Motor neuron (in vitro differentiated cells): Measurements from ENCODE around the gene UQCRC2. TPM values are rescaled to one million over a fixed set of nuclear protein-coding genes. Genes with fewer than 3 reads are reported as not detected.
"Not testable (repeated sequence)": the region's sequence is repeated elsewhere in the genome, so short reads cannot be mapped to it uniquely, and the experiment has no call there.

Source experiments
- ATAC-seq, 8 experiments: fragments of 200-7000 bp; cut with Tn5 transposase; replicated peaks in 6 of 8; 2 replicates each; pipeline ENCODE4 v1.8.0; 2021; ENCODE audit warnings: mild to moderate bottlenecking in 8 of 8, moderate library complexity in 8 of 8
- H3K27ac ChIP-seq, 2 donors: fragments of 250-450 bp; sonication (Bioruptor Pico); 2 replicates each; pipeline ENCODE4 v1.9.0; 2021; ENCODE audit warnings: antibody characterized with exemption in 2 of 2, mild to moderate bottlenecking in 2 of 2, moderate library complexity in 1 of 2
- H3K4me1 ChIP-seq, 2 donors: fragments of 250-450 bp; sonication (Bioruptor Pico); replicated peaks in 1 of 2; 2 replicates each; pipeline ENCODE4 v1.6.1; 2021; ENCODE audit warnings: antibody characterized with exemption in 2 of 2, mild to moderate bottlenecking in 2 of 2, moderate library complexity in 1 of 2
- H3K4me3 ChIP-seq, 5 donors: fragments of 250-450 bp; sonication (Bioruptor Pico); 2 replicates each; pipeline ENCODE4 v1.9.0; 2021; ENCODE audit warnings: antibody characterized with exemption in 5 of 5, mild to moderate bottlenecking in 5 of 5, moderate library complexity in 4 of 5
- WGBS, 10 experiments: fragments of 450-650 bp; shearing (Covaris generic); methylation state at CpG; one replicate each; pipeline ENCODE4 v1.0.0; 2022; 5-methylcytosine and 5-hydroxymethylcytosine counted together
- in situ Hi-C, 9 experiments: fragments of 400-800 bp; cut with MboI; loops; one replicate each; pipeline ENCODE4 v1.15.0; 2021; ENCODE audit warnings: low sequenced_read_pairs in 9 of 9, low pct_unique_long_range_greater_than_20kb in 2 of 9; ENCODE audit not compliant: unreplicated experiment in 9 of 9
- total RNA-seq, 8 experiments: library from RNA; unstranded; fragments of 300-600 nt; gene quantifications; 2 replicates each; pipeline versions ENCODE4 v1.2.3 to v1.2.4, GENCODE V29; 2022

UQCRC2 gene
- total RNA-seq, 8 experiments from 2014 or later, result 193 to 384 (median 275) TPM

GRCh38 chr16:22018559-22018958 lies 65.4 kb downstream of the UQCRC2 start:
- H3K27ac ChIP-seq, result no peak overlapping the region
- no peak overlapping the region for H3K4me3 ChIP-seq
- WGBS, 10 experiments, result 83 to 100% (median 100%) methylated on average over 1 of the region's 1 CpG
- H3K4me1 ChIP-seq, result peaks cover 0 to 7% of the 10 kb centered on the region in 2 donors
- ATAC-seq, result no peak
- in situ Hi-C loops, result loop anchor here in 1 of 9 experiments (25.0 kb wide), 1 partner anchor 169 kb away; no protein-coding TSS in a partner anchor

- 92 to 100% (median 100%) methylated on average over 1 to 5 of the region's 5 CpGs; no CpG with 5 or more reads in 1 of the 10 experiments for WGBS, 10 experiments
- peaks cover 0 to 7% of the 10 kb centered on the region in 2 donors for H3K4me1 ChIP-seq
- ATAC-seq, result no peak
- in situ Hi-C loops, result loop anchor here in 1 of 9 experiments (25.0 kb wide), 1 partner anchor 165 kb away; no protein-coding TSS in a partner anchor
- no peak overlapping the region for H3K4me3 ChIP-seq
- no peak overlapping the region for H3K27ac ChIP-seq
Measured at GRCh38 chr16:22022151-22022550, 69.0 kb downstream of the UQCRC2 start.

- in situ Hi-C loops, result loop anchor here in 1 of 9 experiments (25.0 kb wide), 1 partner anchor 164 kb away; no protein-coding TSS in a partner anchor
- Histone ChIP-seq H3K4me3 (no peak overlapping the region), H3K27ac (no peak overlapping the region), H3K4me1 (peaks cover 0 to 7% of the 10 kb centered on the region in 2 donors)
- ATAC-seq, result no peak
- WGBS, 10 experiments, result 63 to 100% (median 100%) methylated on average over 1 of the region's 1 CpG; no CpG with 5 or more reads in 4 of the 10 experiments
Measured at GRCh38 chr16:22023505-22023904, 70.3 kb downstream of the UQCRC2 start.

GRCh38 chr16:22024785-22025184 lies 71.6 kb downstream of the UQCRC2 start:
- not testable (repeated sequence) for H3K4me3 ChIP-seq, H3K4me1 ChIP-seq, ATAC-seq, H3K27ac ChIP-seq
- in situ Hi-C loops, result loop anchor here in 1 of 9 experiments (25.0 kb wide), 1 partner anchor 163 kb away; no protein-coding TSS in a partner anchor
- WGBS, 10 experiments, result 67 to 100% (median 97%) methylated on average over 1 to 4 of the region's 4 CpGs; no CpG with 5 or more reads in 2 of the 10 experiments

GRCh38 chr16:22027633-22028032 lies 74.5 kb downstream of the UQCRC2 start:
- no peak for ATAC-seq
- WGBS, 10 experiments, result 0 to 100% (median 54%) methylated on average over 1 to 2 of the region's 2 CpGs; no CpG with 5 or more reads in 2 of the 10 experiments
- in situ Hi-C loops, result no loop called here
- no peak overlapping the region for H3K27ac ChIP-seq
- H3K4me3 ChIP-seq, result no peak overlapping the region
- no peaks in the 10 kb centered on the region for H3K4me1 ChIP-seq

- in situ Hi-C loops, result no loop called here
- H3K4me1 ChIP-seq, result no peaks in the 10 kb centered on the region
- no peak overlapping the region for H3K27ac ChIP-seq
- no peak for ATAC-seq
- 90 to 100% (median 100%) methylated on average over 1 to 4 of the region's 4 CpGs; no CpG with 5 or more reads in 1 of the 10 experiments for WGBS, 10 experiments
- no peak overlapping the region for H3K4me3 ChIP-seq
Measured at GRCh38 chr16:22029632-22030031, 76.5 kb downstream of the UQCRC2 start.

- in situ Hi-C loops, result no loop called here
- WGBS, 10 experiments, result 60 to 100% (median 94%) methylated on average over 1 to 6 of the region's 6 CpGs; no CpG with 5 or more reads in 1 of the 10 experiments
- no peak for ATAC-seq
- Histone ChIP-seq H3K4me1 (no peaks in the 10 kb centered on the region), H3K4me3 (no peak overlapping the region), H3K27ac (no peak overlapping the region)
Measured at GRCh38 chr16:22030087-22030812, 77.1 kb downstream of the UQCRC2 start.

GRCh38 chr16:22031483-22032083 lies 78.4 kb downstream of the UQCRC2 start:
- Histone ChIP-seq H3K4me3 (no peak overlapping the region), H3K27ac (no peak overlapping the region), H3K4me1 (no peaks in the 10 kb centered on the region)
- in situ Hi-C loops, result no loop called here
- WGBS, 10 experiments, result 28 to 100% (median 91%) methylated on average over 1 to 2 of the region's 2 CpGs; no CpG with 5 or more reads in 3 of the 10 experiments
- ATAC-seq, result no peak

Other genes with a start within 250 kb of the UQCRC2 start
- gene NPIPB4, start 95.6 kb upstream of the UQCRC2 start, total RNA-seq, result 100 to 1,000 TPM in 1 of 8 experiments, 10 to 100 TPM in 6, 1 to 10 TPM in 1; 8.9 to 131 (median 16.0) TPM
- gene PDZD9, start 47.8 kb downstream of the UQCRC2 start, total RNA-seq, result 1 to 10 TPM in 7 of 8 experiments, under 1 TPM in 1; 0.41 to 3.7 (median 1.5) TPM
- gene MOSMO, start 54.8 kb downstream of the UQCRC2 start, total RNA-seq, result 10 to 100 TPM; 13.4 to 25.4 (median 17.2) TPM
- 10 to 100 TPM in 1 of 8 experiments, under 1 TPM in 6, not detected in 1; 0.09 to 18.7 (median 0.62) TPM for gene VWA3A, start 139.2 kb downstream of the UQCRC2 start, total RNA-seq
- gene SDR42E2, start 209.1 kb downstream of the UQCRC2 start, total RNA-seq, result under 1 TPM; 0.05 to 0.81 (median 0.17) TPM